Body of pancreas (tissue), 4 donors: ENCODE results near the gene THOP1. TPM values are rescaled to one million over a fixed set of nuclear protein-coding genes. Genes with fewer than 3 reads are reported as not detected.

Experiments used
- ATAC-seq: fragments of 150-250 bp; one replicate; pipeline ENCODE4 v1.9.1; 2016
- DNase-seq, 4 donors: peaks; one replicate each; pipeline ENCODE4 v3.0.0-alpha.2; 2019
- H3K27ac ChIP-seq, 4 donors: fragments of 200-600 bp; sonication (generic); 1 replicate in 3 of 4; 2 replicates in 1 of 4; pipeline versions ENCODE4 v1.5.1 to v1.6.1; 2016 to 2019; ENCODE audit warnings: mild to moderate bottlenecking in 1 of 4, mixed read lengths in 1 of 4, moderate library complexity in 1 of 4
- H3K27me3 ChIP-seq, 2 donors: fragments of 200-600 bp; sonication (generic); one replicate each; pipeline ENCODE4 v1.6.0; 2016; ENCODE audit warnings: mild to moderate bottlenecking in 1 of 2
- H3K36me3 ChIP-seq, 2 donors: fragments of 200-600 bp; sonication (generic); replicated peaks in 1 of 2; 2 replicates each; pipeline ENCODE4 v1.5.1; 2016; ENCODE audit warnings: low read depth in 2 of 2; ENCODE audit not compliant: insufficient read depth in 1 of 2
- H3K4me1 ChIP-seq: fragments of 200-600 bp; sonication (generic); one replicate; pipeline ENCODE4 v1.6.0; 2016
- H3K4me3 ChIP-seq, 2 donors: fragments of 200-600 bp; sonication (generic); 1 replicate in 1 of 2; 2 replicates in 1 of 2; pipeline ENCODE4 v1.5.1; 2016 to 2019
- H3K9me3 ChIP-seq, 3 donors: fragments of 200-600 bp; sonication (generic); 1 replicate in 2 of 3; 2 replicates in 1 of 3; pipeline ENCODE4 v1.5.1; 2016
- POLR2A ChIP-seq, 3 donors: fragments of 450-650 bp; IDR thresholded peaks; one replicate each; pipeline ENCODE4 v1.6.1; 2016; ENCODE audit warnings: antibody characterized with exemption in 3 of 3, mild to moderate bottlenecking in 2 of 3
- WGBS, 2 donors: methylation state at CpG; one replicate each; pipeline ENCODE4 v1.1.5; 2017; 5-methylcytosine and 5-hydroxymethylcytosine counted together
- intact Hi-C: fragments of 100-400 bp; cut with DNase I; formaldehyde crosslinking; loops from one replicate; pipeline ENCODE4 v1.15.1; 2023
- total RNA-seq, 2 donors: library from RNA; depleted of rRNA; stranded (reverse); fragments of >200 nt; gene quantifications; one replicate each; pipeline ENCODE4 v1.1.0, GENCODE V29; 2016
- TF ChIP-seq, protein P1 (sequence below), 7 experiments: fragments of 450-650 bp in 4 of 7; fragments of 200-600 bp in 3 of 7; sonication (generic) in 3 of 7; IDR thresholded peaks; one replicate each; pipeline ENCODE4 v1.5.1; 2016 to 2019; ENCODE audit warnings: antibody characterized with exemption in 7 of 7

Gene THOP1
- total RNA-seq, 2 donors from 2014 or later = 17.5 to 19.7 TPM

- Histone ChIP-seq H3K9me3 (peaks cover 2 to 32% (median 3%) of the 10 kb centered on the region in 3 donors), H3K4me3 (no peak overlapping the region), H3K36me3 (peaks cover 22 to 23% of the 10 kb centered on the region in 2 donors), H3K27ac (no peak overlapping the region), H3K4me1 (no peaks in the 10 kb centered on the region), H3K27me3 (no peaks in the 10 kb centered on the region)
- DNase-seq (no peak), ATAC-seq (no peak)
- WGBS, 2 donors = 85 to 96% methylated on average over 3 of the region's 3 CpGs
- no peak for TF ChIP-seq POLR2A (IDR thresholded peaks at IDR 0.05)
- intact Hi-C loops = no loop called here
These were observed 65.1 kb downstream of the THOP1 start for GRCh38 chr19:2850256-2850925.

- H3K4me1 ChIP-seq = no peaks in the 10 kb centered on the region
- intact Hi-C loops = no loop called here
- WGBS, 2 donors = 97 to 99% methylated on average over 10 of the region's 10 CpGs
- no peak overlapping the region for H3K4me3 ChIP-seq
- no peak for DNase-seq
- no peaks in the 10 kb centered on the region for H3K27me3 ChIP-seq
- ATAC-seq = no peak
- H3K27ac ChIP-seq = no peak overlapping the region
- TF ChIP-seq POLR2A (IDR thresholded peaks at IDR 0.05) = no peak
- TF ChIP-seq, protein P1, sequence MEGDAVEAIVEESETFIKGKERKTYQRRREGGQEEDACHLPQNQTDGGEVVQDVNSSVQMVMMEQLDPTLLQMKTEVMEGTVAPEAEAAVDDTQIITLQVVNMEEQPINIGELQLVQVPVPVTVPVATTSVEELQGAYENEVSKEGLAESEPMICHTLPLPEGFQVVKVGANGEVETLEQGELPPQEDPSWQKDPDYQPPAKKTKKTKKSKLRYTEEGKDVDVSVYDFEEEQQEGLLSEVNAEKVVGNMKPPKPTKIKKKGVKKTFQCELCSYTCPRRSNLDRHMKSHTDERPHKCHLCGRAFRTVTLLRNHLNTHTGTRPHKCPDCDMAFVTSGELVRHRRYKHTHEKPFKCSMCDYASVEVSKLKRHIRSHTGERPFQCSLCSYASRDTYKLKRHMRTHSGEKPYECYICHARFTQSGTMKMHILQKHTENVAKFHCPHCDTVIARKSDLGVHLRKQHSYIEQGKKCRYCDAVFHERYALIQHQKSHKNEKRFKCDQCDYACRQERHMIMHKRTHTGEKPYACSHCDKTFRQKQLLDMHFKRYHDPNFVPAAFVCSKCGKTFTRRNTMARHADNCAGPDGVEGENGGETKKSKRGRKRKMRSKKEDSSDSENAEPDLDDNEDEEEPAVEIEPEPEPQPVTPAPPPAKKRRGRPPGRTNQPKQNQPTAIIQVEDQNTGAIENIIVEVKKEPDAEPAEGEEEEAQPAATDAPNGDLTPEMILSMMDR (IDR thresholded peaks at IDR 0.05) = no peak
- peaks cover 22 to 23% of the 10 kb centered on the region in 2 donors for H3K36me3 ChIP-seq
- peaks cover 2 to 42% (median 3%) of the 10 kb centered on the region in 3 donors for H3K9me3 ChIP-seq
These were observed 67.3 kb downstream of the THOP1 start for GRCh38 chr19:2852598-2852997.

- TF ChIP-seq POLR2A (IDR thresholded peaks at IDR 0.05) = no peak
- TF ChIP-seq, protein P1 (IDR thresholded peaks at IDR 0.05) = no peak
- no peak overlapping the region for H3K27ac ChIP-seq
- H3K27me3 ChIP-seq = no peaks in the 10 kb centered on the region
- intact Hi-C loops = no loop called here
- H3K4me3 ChIP-seq = no peak overlapping the region
- WGBS, 2 donors = 94 to 96% methylated on average over 11 of the region's 11 CpGs
- H3K36me3 ChIP-seq = peaks cover 22 to 23% of the 10 kb centered on the region in 2 donors
- no peak for ATAC-seq
- DNase-seq = no peak
- no peaks in the 10 kb centered on the region for H3K4me1 ChIP-seq
- H3K9me3 ChIP-seq = peaks cover 2 to 42% (median 3%) of the 10 kb centered on the region in 3 donors
These were observed 67.8 kb downstream of the THOP1 start for GRCh38 chr19:2853015-2853606.

DNA sequence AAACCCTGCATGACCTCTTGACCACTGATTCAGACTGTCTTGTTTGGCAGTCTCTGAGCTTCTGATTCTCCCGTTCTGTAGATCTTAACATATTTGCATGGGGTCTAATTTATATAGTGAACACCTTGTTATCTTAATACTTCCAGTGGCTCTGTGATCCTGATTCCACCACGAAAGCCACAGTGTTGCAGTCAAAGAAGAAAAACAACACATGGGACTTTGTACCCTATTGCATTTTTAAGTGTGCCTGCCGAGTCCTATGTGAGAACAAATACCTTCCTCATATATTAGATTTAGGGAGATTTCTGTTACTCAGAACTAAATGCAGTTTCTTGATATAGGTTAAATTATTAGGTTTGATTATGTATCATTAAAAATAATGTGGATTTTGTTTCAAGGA lies 69.5 kb downstream of the THOP1 start:
- ATAC-seq = no peak

DNA sequence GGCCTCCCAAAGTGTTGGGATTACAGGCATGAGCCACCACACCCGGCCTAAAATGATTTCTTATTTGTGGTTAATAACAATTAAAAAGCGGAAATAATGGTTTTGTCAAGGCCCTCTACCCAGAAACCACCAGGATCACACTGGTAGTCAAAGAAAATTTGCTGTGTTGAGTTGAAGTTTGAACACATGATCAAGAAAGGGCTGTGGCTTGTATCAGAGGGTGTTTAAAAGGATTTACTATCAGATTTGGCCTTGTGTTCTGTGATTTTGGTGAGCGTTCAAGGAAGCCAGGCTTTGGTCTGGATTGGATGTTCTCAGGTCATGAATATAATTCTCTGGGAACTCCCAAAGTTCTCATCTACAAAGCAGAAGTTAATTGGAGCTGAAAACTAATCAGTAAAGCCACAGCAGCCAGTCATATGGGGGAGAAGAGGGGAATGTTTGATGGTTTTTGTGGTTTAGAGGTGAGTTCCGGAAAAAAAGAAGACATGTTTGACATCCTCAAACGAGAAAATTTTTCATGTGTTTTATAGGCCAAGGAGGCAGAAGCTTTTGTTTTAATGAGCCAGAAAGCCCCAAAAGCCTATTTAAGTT lies 71.3 kb downstream of the THOP1 start:
- intact Hi-C loops = no loop called here
- Histone ChIP-seq H3K36me3 (peaks cover 17 to 18% of the 10 kb centered on the region in 2 donors), H3K9me3 (peaks cover 2 to 42% (median 3%) of the 10 kb centered on the region in 3 donors), H3K27ac (no peak overlapping the region), H3K27me3 (no peaks in the 10 kb centered on the region), H3K4me1 (no peaks in the 10 kb centered on the region), H3K4me3 (no peak overlapping the region)
- ATAC-seq = no peak
- DNase-seq = no peak
- 91 to 95% methylated on average over 5 of the region's 5 CpGs for WGBS, 2 donors
- TF ChIP-seq POLR2A (IDR thresholded peaks at IDR 0.05) = no peak
- TF ChIP-seq, protein P1 (IDR thresholded peaks at IDR 0.05) = no peak

More for the DNA sequence above, 69.5 kb downstream of the THOP1 start:
- no peak for DNase-seq
- no peak overlapping the region for H3K27ac ChIP-seq
- H3K27me3 ChIP-seq = no peaks in the 10 kb centered on the region
- TF ChIP-seq, protein P1 (IDR thresholded peaks at IDR 0.05) = no peak
- no peak for TF ChIP-seq POLR2A (IDR thresholded peaks at IDR 0.05)
- no peaks in the 10 kb centered on the region for H3K4me1 ChIP-seq
- 96 to 98% methylated on average over 3 of the region's 3 CpGs for WGBS, 2 donors
- H3K9me3 ChIP-seq = peaks cover 2 to 42% (median 3%) of the 10 kb centered on the region in 3 donors
- peaks cover 22 to 23% of the 10 kb centered on the region in 2 donors for H3K36me3 ChIP-seq
- no peak overlapping the region for H3K4me3 ChIP-seq
- intact Hi-C loops = no loop called here
